Liver (tissue), 9 donors: Measurements from ENCODE around the gene UBE2E2. TPM values are rescaled to one million over a fixed set of nuclear protein-coding genes. Genes with fewer than 3 reads are reported as not detected.
A peak's percentile ranks its signal among the peaks of the same experiment; 100 is the strongest.

Source experiments
- DNase-seq: peaks from one replicate; pipeline ENCODE4 v3.0.0-alpha.2; 2017; ENCODE audit warnings: low spot score
- H3K27ac ChIP-seq, 2 donors: one replicate each; pipeline ENCODE4 v1.7.0; 2013; ENCODE audit warnings: inconsistent platforms in 2 of 2, low read length in 2 of 2, control low read depth in 1 of 2, low read depth in 1 of 2, mild to moderate bottlenecking in 1 of 2
- H3K27me3 ChIP-seq, 4 donors: one replicate each; pipeline versions ENCODE4 v1.6.1 to v1.7.0; 2013; ENCODE audit warnings: low read length in 3 of 4, inconsistent platforms in 1 of 4, mild to moderate bottlenecking in 1 of 4, moderate library complexity in 1 of 4; ENCODE audit not compliant: control insufficient read depth in 4 of 4, insufficient read depth in 4 of 4
- H3K36me3 ChIP-seq, 4 donors: one replicate each; pipeline versions ENCODE4 v1.6.1 to v1.7.0; 2013; ENCODE audit warnings: low read length in 3 of 4, mild to moderate bottlenecking in 3 of 4, low read depth in 1 of 4, moderate library complexity in 1 of 4; ENCODE audit not compliant: control insufficient read depth in 4 of 4, insufficient read depth in 3 of 4
- H3K4me1 ChIP-seq, 4 donors: one replicate each; pipeline versions ENCODE4 v1.6.1 to v1.7.0; 2013; ENCODE audit warnings: low read length in 3 of 4, mild to moderate bottlenecking in 3 of 4, moderate library complexity in 1 of 4; ENCODE audit not compliant: control insufficient read depth in 4 of 4, insufficient read depth in 4 of 4
- H3K4me3 ChIP-seq, 3 donors: one replicate each; pipeline versions ENCODE4 v1.6.1 to v1.7.0; 2013; ENCODE audit warnings: low read length in 3 of 3, control low read depth in 1 of 3, low read depth in 1 of 3, mild to moderate bottlenecking in 1 of 3
- H3K9ac ChIP-seq, 2 donors: one replicate each; pipeline ENCODE4 v1.7.0; 2013; ENCODE audit warnings: low read length in 2 of 2, mild to moderate bottlenecking in 2 of 2, moderate library complexity in 2 of 2, control low read depth in 1 of 2, low read depth in 1 of 2
- H3K9me3 ChIP-seq, 4 donors: one replicate each; pipeline versions ENCODE4 v1.6.1 to v1.7.0; 2013; ENCODE audit warnings: low read length in 3 of 4; ENCODE audit not compliant: control insufficient read depth in 4 of 4
- EGR1 ChIP-seq, 2 donors: IDR thresholded peaks; 2 replicates each; pipeline ENCODE4 v1.6.1; 2016 to 2018; ENCODE audit warnings: antibody characterized with exemption in 2 of 2, low read depth in 2 of 2
- FOXA1 ChIP-seq: IDR thresholded peaks from 2 replicates; pipeline ENCODE4 v1.6.1; 2016; ENCODE audit warnings: antibody characterized with exemption
- FOXA2 ChIP-seq: IDR thresholded peaks from 2 replicates; pipeline ENCODE4 v1.6.1; 2016; ENCODE audit warnings: antibody characterized with exemption
- HNF4G ChIP-seq: IDR thresholded peaks from 2 replicates; pipeline ENCODE4 v1.6.1; 2016; ENCODE audit warnings: antibody characterized with exemption
- RAD21 ChIP-seq, 2 donors: IDR thresholded peaks; 2 replicates each; pipeline ENCODE4 v1.6.1; 2016; ENCODE audit warnings: antibody characterized with exemption in 2 of 2, mild to moderate bottlenecking in 2 of 2
- RXRA ChIP-seq, 2 donors: IDR thresholded peaks; 2 replicates each; pipeline ENCODE4 v1.6.1; 2017 to 2018; ENCODE audit warnings: antibody characterized with exemption in 2 of 2, mild to moderate bottlenecking in 1 of 2
- SP1 ChIP-seq: IDR thresholded peaks from 2 replicates; pipeline ENCODE4 v1.6.1; 2018; ENCODE audit warnings: antibody characterized with exemption, mild to moderate bottlenecking
- TAF1 ChIP-seq: conservative IDR thresholded peaks from 2 replicates; pipeline ENCODE4 v1.6.1; 2016; ENCODE audit warnings: antibody characterized with exemption, mild to moderate bottlenecking
- YY1 ChIP-seq: IDR thresholded peaks from 2 replicates; pipeline ENCODE4 v1.6.1; 2016; ENCODE audit warnings: antibody characterized with exemption, mild to moderate bottlenecking
- WGBS: extraction: QIAGEN DNeasy Blood & Tissue Kit; methylation state at CpG from one replicate; pipeline ENCODE4 v1.1.7; 2013; 5-methylcytosine and 5-hydroxymethylcytosine counted together
- polyA plus RNA-seq, 2 donors: library from polyadenylated mRNA; stranded (reverse) in 1 of 2; unstranded in 1 of 2; fragments of 200-250 nt in 1 of 2; fragments of >200 nt in 1 of 2; fragmentation: Nextera tagmentation in 1 of 2; extraction: Ambion mirVana in 1 of 2; gene quantifications; one replicate each; pipeline versions ENCODE4 v1.2.1 to v1.2.3, GENCODE V29; 2013 to 2015
- total RNA-seq, 2 donors: library from RNA; depleted of rRNA; stranded (reverse); fragments of >200 nt; gene quantifications; one replicate each; pipeline ENCODE4 v1.2.3, GENCODE V29; 2014
- TF ChIP-seq, protein P1 (sequence below): IDR thresholded peaks from 2 replicates; pipeline ENCODE4 v1.6.1; 2016; ENCODE audit warnings: antibody characterized with exemption
- TF ChIP-seq, protein P2 (sequence below): IDR thresholded peaks from 2 replicates; pipeline ENCODE4 v1.6.1; 2016; ENCODE audit warnings: antibody characterized with exemption
- TF ChIP-seq, protein P3 (sequence below): IDR thresholded peaks from 2 replicates; pipeline ENCODE4 v1.6.1; 2016; ENCODE audit warnings: antibody characterized with exemption, mild to moderate bottlenecking
- TF ChIP-seq, protein P4 (sequence below): fragments of 150-350 bp; IDR thresholded peaks from 2 replicates; pipeline ENCODE4 v1.5.1; 2017; ENCODE audit warnings: improper control_type of control experiment, low read depth, low read length; ENCODE audit not compliant: missing input control
- donor health status: healthy.
- donor health status: healthy.
- donor health status: healthy.
- donor health status: healthy.
- donor health status: healthy.

Gene UBE2E2
- total and polyA plus RNA-seq, 4 donors, result 9.0 to 27.8 (median 16.8) TPM

DNA sequence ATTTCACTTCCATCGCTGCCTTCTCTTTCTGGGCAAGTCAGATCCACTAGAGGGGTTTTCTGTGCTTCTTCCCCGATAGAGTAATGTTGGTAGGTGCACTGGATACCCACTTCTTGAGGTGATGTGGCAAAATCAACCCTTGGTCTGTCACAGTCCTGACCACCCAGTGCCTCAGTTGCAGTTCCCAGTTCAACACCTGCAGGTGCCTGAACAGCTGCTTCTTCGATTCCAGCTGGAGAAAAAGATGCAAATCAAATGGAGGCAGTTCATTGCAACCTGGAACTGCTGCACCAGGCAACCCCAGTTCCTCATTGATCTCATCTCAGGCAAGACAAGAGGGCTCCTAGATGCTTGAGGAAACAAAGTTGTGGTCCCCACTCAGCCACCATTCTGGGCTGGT, 186.6 kb downstream of the UBE2E2 start:
- Histone ChIP-seq H3K4me1 (peaks cover 2 to 5% (median 4%) of the 10 kb centered on the region in 4 donors), H3K9ac (no peak overlapping the region), H3K27me3 (no peaks in the 10 kb centered on the region), H3K4me3 (no peak overlapping the region), H3K27ac (no peak overlapping the region), H3K36me3 (no peaks in the 10 kb centered on the region), H3K9me3 (no peaks in the 10 kb centered on the region)
- no peak for DNase-seq
- 79% methylated on average over 3 of the region's 3 CpGs for WGBS
- TF ChIP-seq RXRA (IDR thresholded peaks at IDR 0.05), result no peak
- TF ChIP-seq YY1, result no peak

DNA sequence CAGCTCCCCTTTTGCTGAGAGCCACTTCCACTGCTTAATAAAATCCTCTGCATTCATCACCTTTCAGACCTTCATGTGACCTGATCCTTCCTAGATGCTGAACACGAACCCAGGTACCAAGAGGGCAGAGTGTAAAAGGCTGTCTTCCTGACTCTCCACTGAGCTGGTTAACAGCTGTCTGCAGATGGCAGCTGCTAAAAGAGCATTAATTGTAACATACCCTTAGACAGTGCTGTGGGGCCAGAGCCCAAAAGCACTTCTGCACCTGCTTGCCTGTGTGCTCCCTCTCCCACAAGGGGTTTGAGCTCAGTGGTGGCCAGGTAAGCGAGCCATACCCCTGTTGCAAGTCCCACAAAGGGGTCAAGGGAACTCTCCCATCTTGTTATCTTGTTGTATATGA, 187.3 kb downstream of the UBE2E2 start:
- Histone ChIP-seq H3K9me3 (no peaks in the 10 kb centered on the region), H3K9ac (no peak overlapping the region), H3K36me3 (no peaks in the 10 kb centered on the region), H3K27ac (no peak overlapping the region), H3K4me3 (no peak overlapping the region), H3K4me1 (peaks cover 3 to 5% (median 4%) of the 10 kb centered on the region in 4 donors), H3K27me3 (no peaks in the 10 kb centered on the region)
- 93% methylated on average over 2 of the region's 2 CpGs for WGBS
- TF ChIP-seq, protein P1, sequence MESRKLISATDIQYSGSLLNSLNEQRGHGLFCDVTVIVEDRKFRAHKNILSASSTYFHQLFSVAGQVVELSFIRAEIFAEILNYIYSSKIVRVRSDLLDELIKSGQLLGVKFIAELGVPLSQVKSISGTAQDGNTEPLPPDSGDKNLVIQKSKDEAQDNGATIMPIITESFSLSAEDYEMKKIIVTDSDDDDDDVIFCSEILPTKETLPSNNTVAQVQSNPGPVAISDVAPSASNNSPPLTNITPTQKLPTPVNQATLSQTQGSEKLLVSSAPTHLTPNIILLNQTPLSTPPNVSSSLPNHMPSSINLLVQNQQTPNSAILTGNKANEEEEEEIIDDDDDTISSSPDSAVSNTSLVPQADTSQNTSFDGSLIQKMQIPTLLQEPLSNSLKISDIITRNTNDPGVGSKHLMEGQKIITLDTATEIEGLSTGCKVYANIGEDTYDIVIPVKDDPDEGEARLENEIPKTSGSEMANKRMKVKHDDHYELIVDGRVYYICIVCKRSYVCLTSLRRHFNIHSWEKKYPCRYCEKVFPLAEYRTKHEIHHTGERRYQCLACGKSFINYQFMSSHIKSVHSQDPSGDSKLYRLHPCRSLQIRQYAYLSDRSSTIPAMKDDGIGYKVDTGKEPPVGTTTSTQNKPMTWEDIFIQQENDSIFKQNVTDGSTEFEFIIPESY, result no peak
- DNase-seq, result no peak

DNA sequence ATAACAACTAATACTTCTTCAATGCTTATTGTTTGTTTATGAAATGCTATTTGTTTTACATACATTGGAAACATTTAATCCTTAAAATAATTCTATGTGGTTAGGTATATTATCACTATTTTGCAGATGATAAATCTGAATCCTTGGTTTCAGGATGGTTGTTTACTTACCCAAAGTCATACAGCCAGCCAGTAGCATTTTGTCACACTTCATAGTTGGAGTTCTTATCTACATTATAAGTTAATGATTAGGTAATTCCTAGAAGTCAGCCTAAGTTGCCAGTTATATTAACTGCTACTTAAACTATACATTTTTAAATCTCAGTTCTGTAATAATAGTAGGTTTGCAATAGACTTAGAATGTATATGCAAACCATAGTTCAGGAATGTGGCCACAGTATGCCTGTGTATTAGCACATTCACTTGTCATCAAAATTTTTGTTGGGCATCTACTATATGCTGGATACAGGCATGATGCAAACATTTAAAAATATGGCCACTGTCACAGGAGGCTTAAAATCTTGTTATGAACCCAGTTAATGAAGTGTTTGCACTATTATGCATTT, 187.9 kb downstream of the UBE2E2 start:
- H3K27ac ChIP-seq, result no peak overlapping the region
- TF ChIP-seq TAF1 (no peak), SP1 (no peak), RAD21 (IDR thresholded peaks at IDR 0.05) (no peak), EGR1 (IDR thresholded peaks at IDR 0.05; ENCODE audit: low read depth in 2 of 2) (no peak), YY1 (no peak), HNF4G (no peak), FOXA2 (peak; percentile 62), FOXA1 (peak; percentile 24)
- TF ChIP-seq, protein P2, sequence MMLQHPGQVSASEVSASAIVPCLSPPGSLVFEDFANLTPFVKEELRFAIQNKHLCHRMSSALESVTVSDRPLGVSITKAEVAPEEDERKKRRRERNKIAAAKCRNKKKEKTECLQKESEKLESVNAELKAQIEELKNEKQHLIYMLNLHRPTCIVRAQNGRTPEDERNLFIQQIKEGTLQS, result no peak
- TF ChIP-seq, protein P3, sequence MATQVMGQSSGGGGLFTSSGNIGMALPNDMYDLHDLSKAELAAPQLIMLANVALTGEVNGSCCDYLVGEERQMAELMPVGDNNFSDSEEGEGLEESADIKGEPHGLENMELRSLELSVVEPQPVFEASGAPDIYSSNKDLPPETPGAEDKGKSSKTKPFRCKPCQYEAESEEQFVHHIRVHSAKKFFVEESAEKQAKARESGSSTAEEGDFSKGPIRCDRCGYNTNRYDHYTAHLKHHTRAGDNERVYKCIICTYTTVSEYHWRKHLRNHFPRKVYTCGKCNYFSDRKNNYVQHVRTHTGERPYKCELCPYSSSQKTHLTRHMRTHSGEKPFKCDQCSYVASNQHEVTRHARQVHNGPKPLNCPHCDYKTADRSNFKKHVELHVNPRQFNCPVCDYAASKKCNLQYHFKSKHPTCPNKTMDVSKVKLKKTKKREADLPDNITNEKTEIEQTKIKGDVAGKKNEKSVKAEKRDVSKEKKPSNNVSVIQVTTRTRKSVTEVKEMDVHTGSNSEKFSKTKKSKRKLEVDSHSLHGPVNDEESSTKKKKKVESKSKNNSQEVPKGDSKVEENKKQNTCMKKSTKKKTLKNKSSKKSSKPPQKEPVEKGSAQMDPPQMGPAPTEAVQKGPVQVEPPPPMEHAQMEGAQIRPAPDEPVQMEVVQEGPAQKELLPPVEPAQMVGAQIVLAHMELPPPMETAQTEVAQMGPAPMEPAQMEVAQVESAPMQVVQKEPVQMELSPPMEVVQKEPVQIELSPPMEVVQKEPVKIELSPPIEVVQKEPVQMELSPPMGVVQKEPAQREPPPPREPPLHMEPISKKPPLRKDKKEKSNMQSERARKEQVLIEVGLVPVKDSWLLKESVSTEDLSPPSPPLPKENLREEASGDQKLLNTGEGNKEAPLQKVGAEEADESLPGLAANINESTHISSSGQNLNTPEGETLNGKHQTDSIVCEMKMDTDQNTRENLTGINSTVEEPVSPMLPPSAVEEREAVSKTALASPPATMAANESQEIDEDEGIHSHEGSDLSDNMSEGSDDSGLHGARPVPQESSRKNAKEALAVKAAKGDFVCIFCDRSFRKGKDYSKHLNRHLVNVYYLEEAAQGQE, result no peak
- TF ChIP-seq, protein P4, sequence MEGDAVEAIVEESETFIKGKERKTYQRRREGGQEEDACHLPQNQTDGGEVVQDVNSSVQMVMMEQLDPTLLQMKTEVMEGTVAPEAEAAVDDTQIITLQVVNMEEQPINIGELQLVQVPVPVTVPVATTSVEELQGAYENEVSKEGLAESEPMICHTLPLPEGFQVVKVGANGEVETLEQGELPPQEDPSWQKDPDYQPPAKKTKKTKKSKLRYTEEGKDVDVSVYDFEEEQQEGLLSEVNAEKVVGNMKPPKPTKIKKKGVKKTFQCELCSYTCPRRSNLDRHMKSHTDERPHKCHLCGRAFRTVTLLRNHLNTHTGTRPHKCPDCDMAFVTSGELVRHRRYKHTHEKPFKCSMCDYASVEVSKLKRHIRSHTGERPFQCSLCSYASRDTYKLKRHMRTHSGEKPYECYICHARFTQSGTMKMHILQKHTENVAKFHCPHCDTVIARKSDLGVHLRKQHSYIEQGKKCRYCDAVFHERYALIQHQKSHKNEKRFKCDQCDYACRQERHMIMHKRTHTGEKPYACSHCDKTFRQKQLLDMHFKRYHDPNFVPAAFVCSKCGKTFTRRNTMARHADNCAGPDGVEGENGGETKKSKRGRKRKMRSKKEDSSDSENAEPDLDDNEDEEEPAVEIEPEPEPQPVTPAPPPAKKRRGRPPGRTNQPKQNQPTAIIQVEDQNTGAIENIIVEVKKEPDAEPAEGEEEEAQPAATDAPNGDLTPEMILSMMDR, result no peak
- H3K9ac ChIP-seq, result no peak overlapping the region
- peaks cover 3 to 5% (median 4%) of the 10 kb centered on the region in 4 donors for H3K4me1 ChIP-seq
- DNase-seq, result no peak
- H3K4me3 ChIP-seq, result no peak overlapping the region
- no peaks in the 10 kb centered on the region for H3K9me3 ChIP-seq
- no peaks in the 10 kb centered on the region for H3K27me3 ChIP-seq
- H3K36me3 ChIP-seq, result no peaks in the 10 kb centered on the region
